ENCODE data around the gene MBTD1.
"Not testable (repeated sequence)": the region's sequence is repeated elsewhere in the genome, so short reads cannot be mapped to it uniquely, and the experiment has no call there.

MBTD1 gene

DNA sequence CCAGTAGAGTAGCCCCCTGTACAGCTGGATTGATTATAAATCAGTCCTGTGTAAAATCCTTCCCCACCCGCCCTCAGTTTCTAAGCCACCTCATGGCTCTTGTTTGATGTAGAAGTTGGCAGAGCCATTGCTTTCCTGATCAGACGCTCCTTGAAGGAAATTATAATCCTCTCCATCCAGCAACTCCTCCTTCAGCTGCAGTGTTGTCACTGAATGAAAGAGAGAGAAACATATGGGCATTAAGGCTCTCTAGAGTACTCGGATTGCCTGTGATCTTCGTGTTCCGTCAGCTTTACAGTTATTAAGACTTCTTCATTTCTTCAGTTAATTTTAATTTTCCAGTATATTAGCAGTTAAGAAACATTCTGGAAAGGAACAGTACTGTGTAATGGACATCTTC is 79.4 kb downstream of the MBTD1 start:
- Histone ChIP-seq H3K27me3 (ENCODE audit: control insufficient read depth, insufficient read depth, low read length) (no peaks in the 10 kb centered on the region), H3K36me3 (ENCODE audit: control insufficient read depth, insufficient read depth, low read length) (no peaks in the 10 kb centered on the region), H3K9me3 (ENCODE audit: control insufficient read depth, insufficient read depth, low read length) (no peaks in the 10 kb centered on the region), H3K4me3 (ENCODE audit: low read depth, low read length) (no peak overlapping the region), H3K9ac (ENCODE audit: low read depth, low read length) (no peak overlapping the region), H3K4me1 (ENCODE audit: control insufficient read depth, insufficient read depth, low read length) (no peaks in the 10 kb centered on the region)

DNA sequence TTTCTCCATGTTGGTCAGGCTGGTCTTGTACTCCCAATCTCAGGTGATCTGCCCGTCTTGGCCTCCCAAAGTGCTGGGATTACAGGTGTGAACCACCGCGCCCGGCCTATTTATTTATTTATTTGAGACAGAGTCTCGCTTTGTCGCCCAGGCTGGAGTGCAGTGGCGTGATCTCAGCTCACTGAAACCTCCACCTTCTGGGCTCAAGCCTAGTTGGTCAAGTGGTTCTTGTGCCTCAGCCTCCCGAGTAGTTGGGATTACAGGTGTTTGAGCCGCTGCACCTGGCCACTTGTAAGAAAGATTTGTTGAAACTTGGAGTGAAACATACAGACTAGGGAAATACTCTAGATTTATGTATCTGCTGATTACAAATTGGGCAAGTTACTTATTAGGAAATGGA is 87.8 kb downstream of the MBTD1 start:
- H3K4me1 ChIP-seq (ENCODE audit: control insufficient read depth, insufficient read depth, low read length); H3K9ac ChIP-seq (ENCODE audit: low read depth, low read length); H3K9me3 ChIP-seq (ENCODE audit: control insufficient read depth, insufficient read depth, low read length); H3K27me3 ChIP-seq (ENCODE audit: control insufficient read depth, insufficient read depth, low read length); H3K4me3 ChIP-seq (ENCODE audit: low read depth, low read length): not testable (repeated sequence)
- peaks cover 30% of the 10 kb centered on the region for H3K36me3 ChIP-seq (ENCODE audit: control insufficient read depth, insufficient read depth, low read length)

DNA sequence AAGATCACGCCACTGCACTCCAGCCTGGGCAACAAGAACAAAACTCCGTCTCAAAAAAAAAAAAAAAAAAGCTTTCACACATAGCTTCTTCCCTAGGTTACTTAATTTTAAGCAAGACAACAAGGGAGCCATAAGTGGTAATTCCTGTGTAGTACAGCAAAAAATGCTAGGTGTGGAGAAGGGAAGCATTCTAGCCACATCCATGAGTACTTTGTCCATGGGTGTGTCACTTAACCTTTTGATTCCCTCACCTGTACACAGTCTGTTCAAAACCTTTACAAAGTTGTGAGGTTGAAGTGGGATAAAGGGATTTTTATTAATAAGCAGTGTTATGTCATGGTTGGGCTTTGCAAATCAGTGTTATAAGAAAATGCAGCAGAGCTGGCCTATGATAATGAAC is 89.1 kb downstream of the MBTD1 start:
- no peaks in the 10 kb centered on the region for H3K9me3 ChIP-seq (ENCODE audit: control insufficient read depth, insufficient read depth, low read length)
- H3K4me3 ChIP-seq (ENCODE audit: low read depth, low read length), result no peak overlapping the region
- H3K4me1 ChIP-seq (ENCODE audit: control insufficient read depth, insufficient read depth, low read length), result no peaks in the 10 kb centered on the region
- H3K27me3 ChIP-seq (ENCODE audit: control insufficient read depth, insufficient read depth, low read length), result no peaks in the 10 kb centered on the region
- H3K9ac ChIP-seq (ENCODE audit: low read depth, low read length), result no peak overlapping the region
- H3K36me3 ChIP-seq (ENCODE audit: control insufficient read depth, insufficient read depth, low read length), result peaks cover 30% of the 10 kb centered on the region

DNA sequence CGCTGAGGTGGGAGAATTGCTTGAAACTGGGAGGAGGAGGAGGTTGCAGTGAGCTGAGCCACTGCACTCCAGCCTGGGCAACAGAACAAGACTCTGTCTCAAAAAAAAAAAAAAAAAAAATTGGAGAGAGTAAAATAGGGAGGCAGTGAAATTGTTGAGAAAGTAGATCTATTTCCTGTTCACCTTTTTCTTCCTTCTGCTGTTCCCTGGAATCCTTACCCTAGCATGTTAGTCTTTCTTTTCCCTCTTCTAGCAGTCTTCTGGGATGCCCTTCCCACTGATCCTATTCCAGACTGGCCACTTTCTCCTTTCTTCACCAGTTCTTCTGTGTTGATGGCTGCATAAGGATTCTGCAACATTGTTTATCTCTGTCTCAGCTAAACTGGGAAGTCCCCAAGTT is 90.5 kb downstream of the MBTD1 start:
- no peak overlapping the region for H3K4me3 ChIP-seq (ENCODE audit: low read depth, low read length)
- no peaks in the 10 kb centered on the region for H3K9me3 ChIP-seq (ENCODE audit: control insufficient read depth, insufficient read depth, low read length)
- H3K36me3 ChIP-seq (ENCODE audit: control insufficient read depth, insufficient read depth, low read length), result peaks cover 30% of the 10 kb centered on the region

DNA sequence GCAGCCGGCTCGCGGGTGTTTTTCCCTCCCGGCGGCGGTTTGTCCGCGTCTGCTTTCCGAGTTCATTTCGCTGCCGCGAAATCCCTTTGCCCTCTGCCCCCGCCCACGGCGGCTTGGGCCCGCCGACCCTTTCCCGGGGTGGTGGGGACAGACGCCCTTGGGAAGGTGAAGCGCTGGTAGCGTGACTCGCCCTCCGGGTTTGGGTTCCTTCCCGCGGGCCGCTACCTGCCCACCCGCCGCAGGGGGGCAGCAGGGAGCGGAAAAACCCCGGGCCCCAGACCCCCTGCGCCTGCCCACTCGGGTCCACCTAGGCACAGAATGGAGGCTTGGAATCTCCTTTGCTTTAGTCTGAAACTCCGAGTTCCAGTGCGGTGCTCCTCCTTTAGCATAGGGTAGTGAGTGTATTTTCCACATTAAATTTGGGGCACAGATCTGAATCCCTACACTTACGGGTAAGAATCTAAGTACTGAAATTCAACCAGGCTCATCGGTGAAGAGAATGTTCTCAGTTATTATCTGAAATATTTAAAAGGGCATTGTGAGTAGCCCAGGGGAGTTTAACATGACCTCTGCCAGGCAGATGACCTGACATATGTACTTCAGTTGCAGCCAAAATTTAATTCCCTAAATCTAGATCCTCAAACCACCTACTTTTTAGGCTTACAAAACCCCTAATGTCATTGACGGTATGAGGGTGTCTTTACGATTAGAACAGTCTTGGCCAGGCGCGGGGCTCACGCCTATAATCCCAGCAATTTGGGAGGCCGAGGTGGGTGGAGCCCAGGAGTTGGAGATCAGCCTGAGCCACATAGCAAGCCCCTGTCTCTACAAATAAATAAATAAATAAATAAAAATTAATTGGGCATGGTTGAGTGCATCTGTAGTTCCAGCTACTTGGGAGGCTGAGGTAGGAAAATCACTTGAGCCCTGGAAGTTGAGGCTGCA is 92.6 kb downstream of the MBTD1 start:
- Histone ChIP-seq H3K36me3 (ENCODE audit: control insufficient read depth, insufficient read depth, low read length) (peaks cover 41% of the 10 kb centered on the region), H3K27me3 (ENCODE audit: control insufficient read depth, insufficient read depth, low read length) (no peaks in the 10 kb centered on the region), H3K9me3 (ENCODE audit: control insufficient read depth, insufficient read depth, low read length) (no peaks in the 10 kb centered on the region)

More for the DNA sequence above, 90.5 kb downstream of the MBTD1 start:
- H3K9ac ChIP-seq (ENCODE audit: low read depth, low read length), result no peak overlapping the region
- no peaks in the 10 kb centered on the region for H3K4me1 ChIP-seq (ENCODE audit: control insufficient read depth, insufficient read depth, low read length)
- no peaks in the 10 kb centered on the region for H3K27me3 ChIP-seq (ENCODE audit: control insufficient read depth, insufficient read depth, low read length)

DNA sequence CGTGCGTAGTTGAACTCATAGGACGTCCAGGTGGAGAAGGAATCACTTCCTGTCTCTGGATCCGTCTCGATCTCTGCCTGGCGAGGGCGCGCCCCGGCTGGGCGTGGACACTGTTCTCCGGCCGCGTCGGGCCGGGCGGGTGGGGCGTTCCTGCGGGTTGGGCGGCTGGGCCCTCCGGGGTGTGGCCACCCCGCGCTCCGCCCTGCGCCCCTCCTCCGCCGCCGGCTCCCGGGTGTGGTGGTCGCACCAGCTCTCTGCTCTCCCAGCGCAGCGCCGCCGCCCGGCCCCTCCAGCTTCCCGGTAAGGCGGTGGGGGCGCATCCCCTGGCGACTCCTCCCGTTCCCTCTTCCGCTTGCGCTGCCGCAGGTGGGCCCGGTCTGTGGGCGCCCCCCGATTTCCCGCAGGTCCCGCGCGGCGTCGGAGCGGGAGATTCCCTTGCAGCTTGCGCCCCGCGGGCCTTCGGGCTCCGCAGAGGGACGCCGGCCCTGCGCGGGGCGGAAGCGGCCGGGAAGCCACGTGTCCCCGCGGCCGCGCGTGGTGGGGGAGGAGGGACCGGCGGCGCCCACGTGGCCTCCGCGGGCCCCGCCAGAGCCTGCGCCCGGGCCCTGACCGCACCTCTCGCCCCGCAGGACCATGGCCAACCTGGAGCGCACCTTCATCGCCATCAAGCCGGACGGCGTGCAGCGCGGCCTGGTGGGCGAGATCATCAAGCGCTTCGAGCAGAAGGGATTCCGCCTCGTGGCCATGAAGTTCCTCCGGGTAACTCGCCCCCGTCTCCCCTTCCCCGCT is 93.5 kb downstream of the MBTD1 start, which contains the start of gene NME2:
TSS of gene NME2 (plus strand) at position 214 of the 789 bp plus-strand sequence. CDS start at position 634, 420 bp downstream.
- no peaks in the 10 kb centered on the region for H3K4me1 ChIP-seq (ENCODE audit: control insufficient read depth, insufficient read depth, low read length)
- peaks cover 43% of the 10 kb centered on the region for H3K36me3 ChIP-seq (ENCODE audit: control insufficient read depth, insufficient read depth, low read length)
- H3K27me3 ChIP-seq (ENCODE audit: control insufficient read depth, insufficient read depth, low read length), result no peaks in the 10 kb centered on the region
- no peaks in the 10 kb centered on the region for H3K9me3 ChIP-seq (ENCODE audit: control insufficient read depth, insufficient read depth, low read length)
- peak within 1 kb of the TSS; percentile 91 for H3K9ac ChIP-seq (ENCODE audit: low read depth, low read length)
- H3K4me3 ChIP-seq (ENCODE audit: low read depth, low read length), result peak within 1 kb of the TSS; percentile 95

More for the DNA sequence above, 92.6 kb downstream of the MBTD1 start:
- peak overlapping the region; percentile 91 for H3K9ac ChIP-seq (ENCODE audit: low read depth, low read length)
- H3K4me3 ChIP-seq (ENCODE audit: low read depth, low read length), result peak overlapping the region; percentile 95
- no peaks in the 10 kb centered on the region for H3K4me1 ChIP-seq (ENCODE audit: control insufficient read depth, insufficient read depth, low read length)

DNA sequence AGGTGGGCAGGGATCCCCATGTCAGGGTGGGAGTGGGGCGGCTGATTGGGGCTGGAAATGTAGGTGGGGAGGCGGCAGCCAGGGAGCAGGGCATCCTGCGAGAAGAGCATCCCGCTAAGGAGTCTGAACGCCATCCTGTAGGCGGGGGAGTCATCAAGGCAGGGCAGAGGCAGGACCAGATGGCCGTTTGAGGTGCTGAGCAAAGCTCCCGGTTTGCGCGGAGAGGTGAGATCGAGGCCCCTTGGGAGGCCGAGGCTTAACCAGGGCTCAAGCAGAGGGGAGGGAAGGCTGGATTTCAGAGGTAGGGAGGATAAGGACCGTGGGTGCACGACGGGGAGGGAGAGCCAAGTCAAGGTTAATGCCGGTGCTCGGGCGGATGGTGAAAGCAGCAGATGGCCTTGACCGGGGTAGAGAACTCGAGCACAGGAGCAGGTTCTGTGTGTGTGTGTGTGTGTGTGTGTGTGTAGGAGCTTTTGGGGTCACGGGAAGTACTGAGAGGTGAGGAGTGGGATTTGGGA is 94.1 kb downstream of the MBTD1 start:
- H3K4me3 ChIP-seq (ENCODE audit: low read depth, low read length), result peak overlapping the region; percentile 95
- no peaks in the 10 kb centered on the region for H3K4me1 ChIP-seq (ENCODE audit: control insufficient read depth, insufficient read depth, low read length)
- peak overlapping the region; percentile 88 for H3K9ac ChIP-seq (ENCODE audit: low read depth, low read length)
- H3K9me3 ChIP-seq (ENCODE audit: control insufficient read depth, insufficient read depth, low read length), result no peaks in the 10 kb centered on the region
- H3K36me3 ChIP-seq (ENCODE audit: control insufficient read depth, insufficient read depth, low read length), result peaks cover 43% of the 10 kb centered on the region
- H3K27me3 ChIP-seq (ENCODE audit: control insufficient read depth, insufficient read depth, low read length), result no peaks in the 10 kb centered on the region

DNA sequence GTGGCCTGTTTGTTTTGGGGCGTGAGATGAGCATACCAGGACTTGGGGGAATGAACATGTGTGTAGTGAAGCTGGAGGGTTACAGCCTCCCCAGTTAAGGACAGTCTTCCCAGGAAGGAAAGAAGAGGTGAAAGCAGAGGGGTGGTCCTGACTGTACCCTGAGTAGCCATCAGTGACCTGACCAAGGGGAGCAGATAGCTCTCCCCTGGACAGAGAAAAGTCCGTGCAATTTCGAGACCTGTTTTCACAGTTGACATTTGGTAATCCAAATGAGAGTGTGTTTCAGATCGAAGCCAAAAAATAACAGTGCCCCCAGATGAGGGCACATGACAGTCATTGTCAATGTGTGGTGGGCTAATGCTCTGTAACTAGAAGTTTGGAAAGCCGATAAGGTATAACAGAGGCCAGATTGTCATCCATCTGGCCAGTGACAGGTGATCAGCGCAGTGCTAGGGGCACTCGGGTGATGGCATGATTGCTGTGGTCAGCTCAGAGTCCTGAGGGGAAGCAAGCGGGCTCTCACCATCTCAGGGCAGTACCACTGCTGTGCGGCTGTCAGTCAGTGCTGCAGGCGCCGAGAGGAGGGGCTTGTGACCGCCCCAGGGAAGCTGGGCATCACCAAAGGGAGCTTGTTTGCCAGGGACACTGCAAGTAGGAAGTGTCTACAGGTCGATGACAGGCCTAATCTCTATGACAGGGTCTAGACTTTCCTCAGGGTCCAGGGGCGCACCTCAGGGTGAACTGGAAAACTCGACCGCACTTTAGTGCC is 94.8 kb downstream of the MBTD1 start:
- H3K36me3 ChIP-seq (ENCODE audit: control insufficient read depth, insufficient read depth, low read length), result peaks cover 42% of the 10 kb centered on the region
- H3K9ac ChIP-seq (ENCODE audit: low read depth, low read length), result peak overlapping the region; percentile 88
- no peaks in the 10 kb centered on the region for H3K4me1 ChIP-seq (ENCODE audit: control insufficient read depth, insufficient read depth, low read length)
- peak overlapping the region; percentile 95 for H3K4me3 ChIP-seq (ENCODE audit: low read depth, low read length)
- no peaks in the 10 kb centered on the region for H3K9me3 ChIP-seq (ENCODE audit: control insufficient read depth, insufficient read depth, low read length)
- no peaks in the 10 kb centered on the region for H3K27me3 ChIP-seq (ENCODE audit: control insufficient read depth, insufficient read depth, low read length)

DNA sequence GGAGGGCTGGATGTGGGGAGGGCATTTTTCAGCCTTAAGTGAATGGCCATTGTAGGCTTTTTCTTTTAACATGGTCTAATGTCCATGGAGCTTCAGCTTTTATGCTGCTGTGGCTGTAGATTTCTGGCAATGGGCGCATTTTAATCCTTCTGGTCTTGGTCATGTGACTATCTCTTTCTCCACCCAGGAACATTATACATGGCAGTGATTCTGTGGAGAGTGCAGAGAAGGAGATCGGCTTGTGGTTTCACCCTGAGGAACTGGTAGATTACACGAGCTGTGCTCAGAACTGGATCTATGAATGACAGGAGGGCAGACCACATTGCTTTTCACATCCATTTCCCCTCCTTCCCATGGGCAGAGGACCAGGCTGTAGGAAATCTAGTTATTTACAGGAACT is 98.3 kb downstream of the MBTD1 start:
- H3K9ac ChIP-seq (ENCODE audit: low read depth, low read length), result no peak overlapping the region
- H3K27me3 ChIP-seq (ENCODE audit: control insufficient read depth, insufficient read depth, low read length), result no peaks in the 10 kb centered on the region
- peaks cover 41% of the 10 kb centered on the region for H3K36me3 ChIP-seq (ENCODE audit: control insufficient read depth, insufficient read depth, low read length)

DNA sequence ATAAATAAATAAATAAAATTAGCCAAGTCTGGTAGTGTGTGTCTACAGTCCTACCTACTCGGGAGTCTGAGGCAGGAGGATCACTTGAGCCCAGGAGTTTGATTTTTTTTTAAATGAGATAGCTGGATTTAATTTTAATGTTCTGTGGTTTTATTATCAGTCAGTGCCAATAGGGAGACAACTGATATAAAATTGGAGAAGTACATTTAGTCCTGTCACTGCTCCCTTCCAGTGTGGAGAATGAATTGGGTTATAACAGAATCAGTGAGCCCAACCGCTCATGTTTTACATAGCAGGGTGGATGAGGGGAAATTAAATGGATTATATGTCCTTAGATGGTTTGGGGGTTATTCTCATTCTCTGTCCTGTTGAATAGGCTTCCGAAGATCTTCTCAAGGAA is 100.2 kb downstream of the MBTD1 start:
- Histone ChIP-seq H3K9ac (ENCODE audit: low read depth, low read length) (no peak overlapping the region), H3K4me3 (ENCODE audit: low read depth, low read length) (no peak overlapping the region), H3K36me3 (ENCODE audit: control insufficient read depth, insufficient read depth, low read length) (peaks cover 41% of the 10 kb centered on the region)

More for the DNA sequence above, 98.3 kb downstream of the MBTD1 start:
- Histone ChIP-seq H3K4me1 (ENCODE audit: control insufficient read depth, insufficient read depth, low read length) (no peaks in the 10 kb centered on the region), H3K4me3 (ENCODE audit: low read depth, low read length) (no peak overlapping the region), H3K9me3 (ENCODE audit: control insufficient read depth, insufficient read depth, low read length) (no peaks in the 10 kb centered on the region)

DNA sequence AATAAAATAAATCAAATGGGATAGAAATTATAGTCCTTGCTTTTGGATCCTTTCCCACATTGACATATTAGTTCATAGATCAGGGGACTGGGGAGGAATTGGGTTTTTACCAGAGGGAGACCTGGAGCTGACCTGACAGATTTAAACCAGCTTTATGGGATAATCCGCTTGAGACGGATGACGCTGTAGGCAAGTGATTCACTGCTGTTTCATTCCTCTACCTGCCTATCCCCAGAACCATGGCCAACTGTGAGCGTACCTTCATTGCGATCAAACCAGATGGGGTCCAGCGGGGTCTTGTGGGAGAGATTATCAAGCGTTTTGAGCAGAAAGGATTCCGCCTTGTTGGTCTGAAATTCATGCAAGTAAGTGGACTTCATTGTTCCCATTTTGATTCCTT is 104.4 kb downstream of the MBTD1 start:
- Histone ChIP-seq H3K27me3 (ENCODE audit: control insufficient read depth, insufficient read depth, low read length) (no peaks in the 10 kb centered on the region), H3K9me3 (ENCODE audit: control insufficient read depth, insufficient read depth, low read length) (no peaks in the 10 kb centered on the region), H3K4me1 (ENCODE audit: control insufficient read depth, insufficient read depth, low read length) (peaks cover 3% of the 10 kb centered on the region), H3K9ac (ENCODE audit: low read depth, low read length) (no peak overlapping the region), H3K4me3 (ENCODE audit: low read depth, low read length) (no peak overlapping the region), H3K36me3 (ENCODE audit: control insufficient read depth, insufficient read depth, low read length) (peaks cover 20% of the 10 kb centered on the region)

More for the DNA sequence above, 100.2 kb downstream of the MBTD1 start:
- H3K9me3 ChIP-seq (ENCODE audit: control insufficient read depth, insufficient read depth, low read length), result no peaks in the 10 kb centered on the region
- peaks cover 1% of the 10 kb centered on the region for H3K4me1 ChIP-seq (ENCODE audit: control insufficient read depth, insufficient read depth, low read length)
- H3K27me3 ChIP-seq (ENCODE audit: control insufficient read depth, insufficient read depth, low read length), result no peaks in the 10 kb centered on the region
